Stimulated activated CD8-positive, alpha-beta memory T cell treated with anti-CD3 and anti-CD28 coated beads, Interleukin-15, amount 100 ng/mL, for 4 hours (primary cell): Measurements from ENCODE around the gene TSKU.

Experiments
- DNase-seq, 2 donors: peaks; one replicate each; pipeline ENCODE4 v3.0.0-alpha.2; 2020; ENCODE audit warnings: low read depth in 2 of 2

TSKU gene

GRCh38 chr11:76752321-76753143 lies 30.6 kb upstream of the TSKU start:
- no peak for DNase-seq

DNA sequence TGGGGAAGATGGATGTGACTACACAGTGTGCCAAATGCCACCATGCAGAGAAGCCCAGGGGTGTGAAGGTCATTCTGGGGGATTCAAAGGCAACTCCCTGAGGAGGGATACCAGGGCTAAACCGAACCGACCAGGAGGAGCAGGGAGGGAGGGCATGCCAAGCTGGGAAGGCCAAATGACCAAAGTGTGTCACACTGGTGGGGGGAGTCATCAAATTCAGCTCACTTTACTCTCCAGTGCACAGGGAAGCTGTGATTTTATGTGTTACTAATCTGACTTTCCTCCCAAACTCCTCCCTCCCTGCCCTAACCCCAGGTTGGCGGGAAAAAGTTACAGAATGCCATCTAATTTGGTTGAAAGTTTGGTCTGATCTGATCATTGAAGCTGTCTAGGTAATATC lies 29.7 kb upstream of the TSKU start:
- DNase-seq: no peak

DNA sequence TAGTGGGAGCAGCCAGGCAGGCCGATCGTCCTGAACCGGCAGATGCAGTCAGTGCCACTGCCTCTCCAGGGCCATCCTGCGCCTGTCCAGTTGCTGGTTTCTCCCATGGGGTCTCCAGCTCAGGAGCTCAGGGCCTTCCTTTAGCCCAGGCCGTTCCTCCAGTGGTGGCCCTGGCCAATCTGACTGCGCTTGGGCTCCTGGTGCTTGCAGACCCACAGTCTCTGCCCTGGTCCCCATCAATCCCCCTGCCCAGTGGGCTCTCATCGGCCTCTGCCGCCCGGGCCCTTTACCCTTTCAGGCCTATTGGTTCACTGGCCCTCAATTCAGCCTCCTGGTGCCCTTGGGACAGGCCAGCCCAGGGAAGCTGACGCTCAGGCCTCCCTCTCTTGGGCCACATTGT lies 29.2 kb upstream of the TSKU start:
- DNase-seq: no peak

DNA sequence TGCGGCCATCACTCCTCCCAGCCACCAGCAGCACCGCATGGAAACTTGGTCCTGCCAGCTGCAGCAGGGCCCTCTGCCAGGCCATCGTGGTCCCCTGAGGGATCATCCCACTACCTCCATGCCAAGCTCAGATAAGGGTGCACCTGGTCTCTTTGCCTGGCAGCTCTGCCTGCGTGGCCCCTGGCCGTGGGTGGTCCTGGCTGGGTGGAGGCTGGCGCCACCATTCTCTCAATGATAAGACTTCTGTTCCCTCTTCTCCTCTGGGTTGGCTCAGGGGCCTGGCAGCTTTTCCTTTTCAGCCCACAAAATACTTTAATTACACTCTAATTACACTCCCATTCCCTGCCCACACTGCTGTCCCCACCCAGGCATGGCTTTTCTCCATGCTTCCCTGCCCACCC lies 26.8 kb upstream of the TSKU start:
- DNase-seq: no peak

DNA sequence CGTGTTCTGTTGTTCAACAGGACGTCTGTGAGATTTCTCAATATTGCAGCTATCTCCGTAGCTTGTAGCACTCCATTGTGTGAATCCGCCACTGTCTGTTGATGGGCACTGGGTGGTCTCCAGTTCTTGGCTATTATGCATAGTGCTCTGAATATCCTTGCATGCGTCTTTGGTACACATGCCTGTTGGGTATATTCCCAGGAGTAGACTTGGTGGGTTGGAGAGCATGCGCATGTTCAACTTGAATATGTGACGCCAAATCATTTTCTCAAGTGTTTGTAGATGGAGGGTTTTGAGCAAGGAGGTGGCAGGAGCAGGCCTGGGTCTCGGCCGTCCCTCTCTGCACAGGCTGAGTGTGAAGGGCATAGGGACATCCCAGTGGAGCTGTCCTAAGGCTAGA lies 24.8 kb upstream of the TSKU start:
- no peak for DNase-seq

DNA sequence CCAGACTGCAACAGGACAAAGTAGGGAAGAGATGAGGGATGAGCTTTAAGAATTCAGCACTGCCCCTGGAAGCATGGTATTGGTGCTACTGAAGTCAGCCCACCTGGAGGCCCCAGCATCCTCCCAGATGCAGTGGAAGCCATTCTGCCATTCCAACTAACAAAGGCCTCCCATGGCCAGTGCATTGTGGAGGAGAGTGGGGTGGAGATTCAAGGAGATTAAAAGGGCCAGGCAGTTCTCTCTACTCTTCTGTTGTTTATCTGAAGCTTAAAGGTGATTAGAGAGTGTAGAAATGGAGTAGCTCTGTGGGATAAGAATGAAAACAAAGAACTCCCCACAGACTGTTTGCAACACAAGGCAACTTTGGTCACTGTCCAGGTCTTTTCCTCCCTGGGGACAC lies 24.1 kb upstream of the TSKU start:
- DNase-seq: no peak

DNA sequence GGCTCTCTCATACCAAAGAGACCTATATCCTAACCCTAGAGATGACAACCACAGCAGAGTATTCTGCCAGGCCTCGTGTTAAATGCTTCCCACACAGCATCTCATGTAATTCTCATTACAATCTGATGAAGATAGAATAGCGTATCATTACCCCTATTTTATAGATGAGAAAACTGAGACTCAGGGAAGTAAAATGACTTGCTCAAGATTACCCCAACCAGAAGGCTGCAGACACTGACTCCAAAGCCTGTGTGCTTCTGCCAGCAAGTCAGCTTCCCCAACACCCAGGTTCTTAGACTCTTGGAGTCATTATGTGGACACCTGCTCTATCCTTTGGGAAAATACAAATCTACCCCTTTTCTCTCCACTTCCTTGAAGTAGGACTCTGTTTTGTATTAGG lies 23.6 kb upstream of the TSKU start:
- DNase-seq: no peak

DNA sequence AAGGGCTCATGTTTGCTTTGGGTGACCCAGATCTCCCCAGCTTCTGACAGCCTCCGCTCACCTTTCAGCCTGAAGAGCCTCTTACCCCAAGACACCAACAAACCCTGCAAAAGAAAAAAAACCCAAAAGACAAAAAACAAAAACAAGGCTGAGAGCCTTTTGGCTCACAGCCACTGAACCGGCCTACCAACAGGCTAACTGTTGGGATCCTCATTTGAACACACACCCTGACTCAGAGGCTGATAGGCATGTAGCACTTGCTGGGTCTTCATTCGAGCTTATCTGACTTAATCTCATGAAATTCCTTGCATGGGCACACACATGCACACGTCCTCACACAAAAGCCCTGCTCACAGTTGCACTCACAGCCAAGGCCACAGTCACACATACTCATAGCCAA lies 22.9 kb upstream of the TSKU start:
- no peak for DNase-seq

DNA sequence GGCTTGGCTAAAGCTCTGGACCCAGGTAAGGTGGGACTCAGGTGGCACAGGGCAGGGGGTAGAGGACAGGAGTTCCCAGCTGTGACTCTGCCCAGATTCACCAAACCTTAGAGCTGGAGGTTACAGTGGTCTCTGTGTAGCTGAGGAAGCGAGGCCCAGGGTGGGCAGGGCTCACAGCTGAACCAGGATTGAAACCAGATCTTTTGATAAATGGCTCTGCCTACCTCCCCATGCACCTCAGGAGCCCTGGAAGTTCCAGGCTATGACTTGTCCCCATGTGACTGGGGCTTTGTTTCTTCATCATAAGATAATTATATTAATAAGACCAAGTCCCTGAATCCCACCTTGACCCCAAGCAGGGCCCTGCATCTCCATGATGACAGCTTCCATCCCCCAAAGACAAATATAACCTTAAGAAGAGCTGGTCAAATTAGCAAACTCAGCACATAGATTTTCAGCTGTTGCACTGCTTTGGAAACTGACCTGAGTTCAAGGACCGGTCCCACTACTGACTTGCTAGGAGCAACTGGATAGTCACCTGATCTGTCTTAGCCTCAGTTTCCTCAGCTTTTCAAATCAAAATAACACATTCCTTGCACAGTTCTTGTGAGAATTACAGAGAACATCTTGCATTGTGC lies 21.3 kb upstream of the TSKU start:
- DNase-seq: no peak

DNA sequence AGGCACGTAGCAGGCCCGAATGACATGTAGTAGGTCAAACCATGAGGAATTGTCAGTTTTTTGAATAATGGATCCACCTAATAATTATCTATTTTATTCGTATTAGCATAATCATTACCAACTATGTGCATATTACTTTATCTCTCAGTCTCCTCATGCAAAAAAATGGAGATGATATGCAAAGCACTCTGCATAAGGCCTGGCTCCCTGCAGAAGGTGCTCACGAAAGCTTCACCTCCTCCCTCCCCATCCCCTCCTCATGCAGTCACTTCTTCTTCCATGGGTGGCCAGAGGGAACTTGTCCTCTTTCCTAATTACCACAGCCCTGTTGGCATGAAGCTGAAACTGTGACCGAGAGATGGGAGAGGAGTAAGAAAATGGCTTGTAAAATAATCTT lies 20.8 kb upstream of the TSKU start:
- no peak for DNase-seq

DNA sequence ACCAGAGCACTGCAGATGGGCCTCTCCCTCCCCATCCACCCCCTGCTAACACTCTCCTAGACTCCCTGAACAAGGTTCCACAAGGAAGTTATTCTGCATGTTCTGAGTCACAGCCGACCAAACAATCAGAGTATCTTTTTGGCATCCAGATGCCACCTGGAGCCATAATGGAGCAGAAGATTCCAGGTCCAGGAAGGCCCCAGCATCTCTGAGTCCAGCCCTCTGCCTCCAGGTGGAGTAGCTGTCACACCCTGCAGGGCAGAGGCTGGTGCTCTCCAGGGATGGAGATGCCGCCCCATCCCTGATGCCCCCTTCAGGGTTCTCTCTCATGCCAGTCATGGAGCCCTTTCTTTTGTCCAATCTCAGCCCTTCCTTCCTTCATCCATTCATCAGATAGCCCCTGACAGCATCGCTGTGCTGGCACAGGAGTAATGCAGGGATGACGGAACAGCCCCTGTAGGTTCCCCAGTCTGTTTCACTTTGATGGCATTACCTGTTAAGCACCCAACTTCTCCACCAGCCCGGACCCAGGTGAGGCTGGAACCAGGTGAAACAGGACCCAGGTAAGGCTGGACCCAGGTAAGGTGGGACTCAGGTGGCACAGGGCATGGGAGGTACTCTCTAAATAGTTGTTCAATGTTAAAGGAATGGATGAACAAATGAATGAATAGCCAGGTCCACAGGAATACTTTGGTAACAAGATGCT lies 20.1 kb upstream of the TSKU start:
- no peak for DNase-seq

GRCh38 chr11:76763573-76764346 lies 19.4 kb upstream of the TSKU start:
- no peak for DNase-seq

GRCh38 chr11:76764941-76765665 lies 18.1 kb upstream of the TSKU start:
- no peak for DNase-seq

DNA sequence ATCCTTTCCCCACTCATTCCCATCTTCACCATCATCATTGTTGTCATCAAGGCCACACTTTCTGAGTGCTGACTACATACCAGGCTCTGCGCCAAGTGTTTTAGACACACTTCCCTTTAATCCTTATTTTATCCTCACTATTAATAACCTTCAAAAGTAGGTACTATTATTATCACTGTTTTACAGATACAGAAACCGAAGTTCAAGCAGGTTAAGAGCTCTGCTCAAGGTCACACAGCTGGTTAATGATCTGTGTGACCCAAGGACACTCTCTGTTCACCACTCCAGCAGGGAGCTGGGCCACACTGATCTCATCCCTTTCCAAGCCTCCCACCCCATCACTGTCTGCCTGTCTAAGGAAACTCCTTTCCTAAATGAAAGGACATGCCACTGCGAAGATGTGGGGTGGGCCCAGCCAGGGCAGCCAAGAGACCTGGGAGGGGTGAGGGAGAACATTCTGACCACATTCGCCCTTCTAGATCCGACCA lies 17.2 kb upstream of the TSKU start:
- DNase-seq: no peak

DNA sequence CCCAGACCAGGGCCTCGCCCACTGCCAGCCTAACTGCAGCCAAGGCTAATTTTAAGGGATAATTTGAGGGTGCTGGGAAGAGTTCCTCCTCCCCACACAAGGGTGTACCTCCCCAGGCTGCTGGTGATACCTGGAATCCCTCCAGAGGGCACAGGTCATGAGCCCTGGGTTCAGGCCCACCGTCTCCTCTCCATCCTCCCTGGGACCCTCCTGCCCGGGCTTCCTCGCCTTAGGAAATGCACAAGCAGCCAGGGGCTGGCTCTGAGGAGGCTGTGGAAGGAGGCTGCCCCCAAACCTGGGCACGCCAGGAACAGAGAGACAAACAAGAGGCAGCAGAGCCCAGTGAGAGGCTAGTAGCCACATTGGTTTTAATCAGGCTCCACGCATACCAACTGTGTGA lies 16.6 kb upstream of the TSKU start:
- no peak for DNase-seq

GRCh38 chr11:76767659-76768058 lies 15.5 kb upstream of the TSKU start:
- no peak for DNase-seq

DNA sequence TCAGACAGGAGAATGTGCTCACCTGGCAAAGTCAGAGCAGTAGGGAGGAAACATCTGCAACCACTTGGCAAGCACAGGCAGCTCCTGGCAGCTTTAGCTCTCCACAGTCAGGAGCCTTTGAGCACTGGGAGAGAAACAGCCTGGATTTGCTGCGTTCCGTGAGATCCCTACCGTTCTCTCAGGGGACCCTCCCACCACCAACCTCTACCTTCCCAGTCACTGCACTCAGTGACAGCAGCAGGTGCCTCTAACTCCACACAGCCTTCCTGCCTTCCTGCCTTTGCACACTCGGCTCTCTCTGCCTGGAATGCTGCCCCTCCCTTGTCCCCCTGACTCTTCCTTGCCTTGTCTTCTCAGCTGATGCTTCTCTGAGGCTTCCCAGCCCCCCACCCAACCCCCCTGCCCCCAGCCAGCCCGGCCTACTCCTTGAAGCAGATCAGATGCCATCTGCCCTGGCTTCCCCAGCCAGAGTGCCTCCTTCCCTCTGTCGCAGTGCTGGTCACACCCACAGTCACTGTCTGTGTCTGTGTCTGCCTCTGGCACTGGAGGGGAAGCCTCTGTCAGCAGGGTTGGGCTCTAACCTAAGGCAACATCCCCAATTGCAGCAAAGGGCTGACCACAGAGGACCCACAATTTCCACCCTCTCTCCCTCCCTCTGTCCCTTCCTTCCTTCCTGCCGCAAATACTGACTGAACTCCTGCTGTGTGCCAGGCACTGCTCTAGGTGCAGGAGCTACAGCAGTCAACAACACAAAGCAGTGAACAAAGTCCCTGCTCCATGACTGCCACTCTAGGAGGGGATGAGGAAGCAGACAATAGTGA lies 14.9 kb upstream of the TSKU start:
- DNase-seq: no peak

DNA sequence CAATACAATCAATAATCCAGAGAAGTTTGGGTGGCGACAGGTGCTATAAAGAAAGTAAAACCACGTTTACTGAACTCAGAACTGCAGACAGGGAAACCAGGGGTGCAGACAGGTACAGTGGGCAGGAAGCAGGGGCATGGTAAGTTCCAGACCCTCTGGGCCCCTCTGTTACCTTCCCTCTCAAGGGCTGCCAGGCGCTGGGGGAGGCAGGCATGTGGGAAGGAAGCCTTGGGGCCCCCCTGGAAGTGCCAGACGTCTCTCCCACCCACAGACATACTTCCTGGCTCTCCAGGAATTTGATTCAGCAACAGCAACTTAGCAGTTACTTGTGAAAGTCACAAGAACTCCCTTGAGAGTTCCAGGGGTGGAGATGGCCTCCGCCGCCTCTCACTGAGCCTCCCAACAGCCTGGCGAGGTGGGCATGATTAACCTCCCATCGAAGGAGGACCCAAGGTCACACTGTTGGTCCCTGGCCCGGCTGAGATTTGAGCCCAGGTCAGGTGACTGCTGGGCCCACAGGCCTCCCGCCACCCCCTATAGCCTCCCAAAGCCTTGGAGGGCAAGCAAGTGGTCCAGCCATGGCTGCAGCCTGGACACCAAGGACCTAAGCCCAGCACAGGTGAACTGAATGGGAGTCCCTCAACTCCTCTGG lies 14.1 kb upstream of the TSKU start:
- no peak for DNase-seq

GRCh38 chr11:76769645-76770586 lies 13.2 kb upstream of the TSKU start:
- DNase-seq: no peak
